A549 (cell line): Measurements from ENCODE around the gene ARL17B.
"Not testable (repeated sequence)": the region's sequence is repeated elsewhere in the genome, so short reads cannot be mapped to it uniquely, and the experiment has no call there.

Experiments
- CTCF ChIP-seq: fragments of >200 bp; sonication (Bioruptor Twin); formaldehyde crosslinking; IDR thresholded peaks from 3 replicates; pipeline ENCODE4 v1.5.1; 2016
- EP300 ChIP-seq, 2 experiments: fragments of >200 bp; sonication (Bioruptor Twin); formaldehyde crosslinking; IDR thresholded peaks; 2 replicates in 1 of 2; 3 replicates in 1 of 2; pipeline ENCODE4 v1.6.1; 2016 to 2017

GRCh38 chr17:46243928-46244327 lies 117.6 kb downstream of the ARL17B start:
- TF ChIP-seq CTCF; EP300 (IDR thresholded peaks at IDR 0.05): not testable (repeated sequence)
